OCI-LY7 (cell line): ENCODE results near the gene ART1. TPM values are rescaled to one million over a fixed set of nuclear protein-coding genes. Genes with fewer than 3 reads are reported as not detected.

ENCODE experiments used
- BruUV-seq: library from RNA; stranded (reverse); fragments of 400-500 nt; replicated peaks from 2 replicates; lab custom pipeline; 2021; lab: Mats Ljungman, UMichigan
- CTCF ChIA-PET: fragments of 300-600 bp; sonication (Branson Sonifier 250); formaldehyde crosslinking; loops from one replicate; lab custom pipeline; 2022; ENCODE audit warnings: antibody characterized with exemption; ENCODE audit not compliant: unreplicated experiment; lab: Charles Lee
- POLR2A ChIA-PET: fragments of 300-600 bp; sonication (Branson Sonifier 250); formaldehyde crosslinking; loops from one replicate; lab custom pipeline; 2022; ENCODE audit warnings: antibody characterized with exemption; lab: Charles Lee
- DNase-seq: peaks from one replicate; pipeline ENCODE4 v3.0.0-alpha.2; 2015; ENCODE audit warnings: low spot score
- H2AFZ ChIP-seq: fragments of 200-600 bp; sonication (generic), shearing (Covaris generic); 2 replicates; pipeline ENCODE4 v1.6.1; 2014; ENCODE audit warnings: mild to moderate bottlenecking, antibody characterized with exemption, low read length, moderate library complexity
- H3K27ac ChIP-seq: fragments of 200-600 bp; sonication (generic); 2 replicates; pipeline ENCODE4 v1.5.1; 2014; ENCODE audit warnings: mixed run types, low read depth, mild to moderate bottlenecking, moderate library complexity, low read length, inconsistent platforms; ENCODE audit not compliant: poor library complexity, severe bottlenecking
- H3K36me3 ChIP-seq: fragments of 200-600 bp; sonication (generic); 2 replicates; pipeline ENCODE4 v1.6.1; 2014; ENCODE audit warnings: mild to moderate bottlenecking, antibody characterized with exemption, low read length, moderate library complexity, mixed read lengths; ENCODE audit not compliant: insufficient read depth
- H3K4me1 ChIP-seq: fragments of 200-600 bp; sonication (generic); 2 replicates; pipeline ENCODE4 v1.5.1; 2014; ENCODE audit warnings: mild to moderate bottlenecking, low read length; ENCODE audit not compliant: insufficient read depth, poor library complexity, severe bottlenecking
- H3K4me2 ChIP-seq: fragments of 200-600 bp; sonication (generic); 2 replicates; pipeline ENCODE4 v1.6.1; 2014; ENCODE audit warnings: mild to moderate bottlenecking, low read length
- H3K4me3 ChIP-seq: fragments of 200-600 bp; sonication (generic); 2 replicates; pipeline ENCODE4 v1.5.1; 2014; ENCODE audit warnings: mild to moderate bottlenecking, low read depth, low read length; ENCODE audit not compliant: poor library complexity, severe bottlenecking
- H3K79me2 ChIP-seq: fragments of 200-600 bp; sonication (generic); 2 replicates; pipeline ENCODE4 v1.6.1; 2016; ENCODE audit warnings: low read depth, mild to moderate bottlenecking, low read length, moderate library complexity, mixed read lengths; ENCODE audit not compliant: insufficient read depth
- H3K9me2 ChIP-seq: fragments of 200-600 bp; sonication (generic); 2 replicates; pipeline ENCODE4 v1.6.1; 2016; ENCODE audit warnings: mild to moderate bottlenecking, low read length, mixed read lengths; ENCODE audit not compliant: insufficient read depth
- H3K9me3 ChIP-seq: fragments of 200-600 bp; sonication (generic); 2 replicates; pipeline ENCODE4 v1.6.1; 2014; ENCODE audit warnings: mild to moderate bottlenecking, mixed run types, low read length, mixed read lengths
- H4K20me1 ChIP-seq: fragments of 200-600 bp; sonication (generic); 2 replicates; pipeline ENCODE4 v1.6.1; 2014; ENCODE audit warnings: mild to moderate bottlenecking, antibody characterized with exemption, low read length, moderate library complexity, mixed read lengths; ENCODE audit not compliant: insufficient read depth
- CTCF ChIP-seq: fragments of 200-600 bp; sonication (generic); conservative IDR thresholded peaks from 2 replicates; pipeline ENCODE4 v1.5.1; 2014; ENCODE audit warnings: mild to moderate bottlenecking, antibody characterized with exemption, low read length, moderate library complexity, mixed read lengths
- EZH2phosphoT487 ChIP-seq: fragments of 200-600 bp; sonication (generic); IDR thresholded peaks from 2 replicates; pipeline ENCODE4 v1.6.1; 2018; ENCODE audit warnings: low read depth, borderline replicate concordance, mild to moderate bottlenecking, mixed run types, antibody characterized with exemption, low read length, moderate library complexity, mixed read lengths
- intact Hi-C: fragments of 100-400 bp; cut with micrococcal nuclease; formaldehyde crosslinking; loops from one replicate; pipeline ENCODE4 v1.10.0; 2022; ENCODE audit not compliant: unreplicated experiment
- total RNA-seq, 2 experiments: library from RNA; depleted of rRNA in 1 of 2; stranded (reverse); fragments of >200 nt in 1 of 2; shearing (Covaris generic) in 1 of 2; gene quantifications; 2 replicates each; pipeline ENCODE4 v1.2.3, GENCODE V29; 2014 to 2022

The ART1 gene
- total RNA-seq, 2 experiments from 2014 or later: not detected

- no TSS peak for BruUV-seq
- intact Hi-C loops: no loop called here
- Histone ChIP-seq H3K27ac (no peak overlapping the region), H3K9me2 (no peaks in the 10 kb centered on the region), H2AFZ (no peak overlapping the region), H3K4me1 (no peaks in the 10 kb centered on the region), H3K4me2 (no peak overlapping the region), H4K20me1 (no peaks in the 10 kb centered on the region), H3K4me3 (no peak overlapping the region), H3K9me3 (no peaks in the 10 kb centered on the region), H3K79me2 (no peaks in the 10 kb centered on the region), H3K36me3 (no peaks in the 10 kb centered on the region)
- ChIA-PET POLR2A (interaction anchor here (0.6 kb wide), 1 partner anchor 1052 kb away, joined by 3 read pairs; no protein-coding TSS in a partner anchor), CTCF (no interaction called here)
- TF ChIP-seq EZH2phosphoT487: no peak
- TF ChIP-seq CTCF: no peak
- DNase-seq: no peak
Measured at GRCh38 chr11:3613998-3614741, 30.8 kb upstream of the ART1 start.

- ChIA-PET POLR2A (no interaction called here), CTCF (no interaction called here)
- no peak overlapping the region for H2AFZ ChIP-seq
- H3K4me2 ChIP-seq: no peak overlapping the region
- TF ChIP-seq EZH2phosphoT487: no peak
- TF ChIP-seq CTCF: no peak
- H3K4me3 ChIP-seq: no peak overlapping the region
- no peaks in the 10 kb centered on the region for H3K9me3 ChIP-seq
- no TSS peak for BruUV-seq
- no peaks in the 10 kb centered on the region for H4K20me1 ChIP-seq
- H3K4me1 ChIP-seq: no peaks in the 10 kb centered on the region
- H3K27ac ChIP-seq: no peak overlapping the region
- H3K79me2 ChIP-seq: no peaks in the 10 kb centered on the region
- intact Hi-C loops: no loop called here
- no peak for DNase-seq
- no peaks in the 10 kb centered on the region for H3K9me2 ChIP-seq
- no peaks in the 10 kb centered on the region for H3K36me3 ChIP-seq
Measured at GRCh38 chr11:3614742-3615171, 30.2 kb upstream of the ART1 start.

GRCh38 chr11:3615998-3616397 is 28.9 kb upstream of the ART1 start:
- no peak for TF ChIP-seq EZH2phosphoT487
- no peak for TF ChIP-seq CTCF
- intact Hi-C loops: no loop called here
- no TSS peak for BruUV-seq
- POLR2A ChIA-PET: no interaction called here
- Histone ChIP-seq H4K20me1 (no peaks in the 10 kb centered on the region), H3K36me3 (no peaks in the 10 kb centered on the region), H2AFZ (no peak overlapping the region), H3K9me3 (no peaks in the 10 kb centered on the region), H3K4me3 (no peak overlapping the region), H3K9me2 (no peaks in the 10 kb centered on the region), H3K79me2 (no peaks in the 10 kb centered on the region), H3K27ac (no peak overlapping the region), H3K4me1 (no peaks in the 10 kb centered on the region), H3K4me2 (no peak overlapping the region)
- no peak for DNase-seq
- CTCF ChIA-PET: no interaction called here
